Sigmoid colon (tissue), 4 donors: ENCODE data around the gene IQSEC3.

Source experiments
- EP300 ChIP-seq, 4 donors: sonication (generic); formaldehyde crosslinking; IDR thresholded peaks; one replicate each; pipeline ENCODE4 v1.6.1; 2017; ENCODE audit warnings: antibody characterized with exemption in 4 of 4
- POLR2AphosphoS5 ChIP-seq, 4 donors: sonication (generic); formaldehyde crosslinking; IDR thresholded peaks; one replicate each; pipeline ENCODE4 v1.6.1; 2017; ENCODE audit warnings: antibody characterized with exemption in 4 of 4
- TF ChIP-seq, protein P1 (sequence below), 4 experiments: fragments of 450-650 bp in 3 of 4; fragments of 200-600 bp in 1 of 4; IDR thresholded peaks; one replicate each; pipeline ENCODE4 v1.5.1; 2016 to 2019; ENCODE audit warnings: antibody characterized with exemption in 4 of 4, mild to moderate bottlenecking in 3 of 4, moderate library complexity in 2 of 4

GRCh38 chr12:202081-202731, 135.6 kb downstream of the IQSEC3 start:
- TF ChIP-seq POLR2AphosphoS5 (IDR thresholded peaks at IDR 0.05): no peak
- no peak for TF ChIP-seq EP300 (IDR thresholded peaks at IDR 0.05)
- TF ChIP-seq, protein P1, sequence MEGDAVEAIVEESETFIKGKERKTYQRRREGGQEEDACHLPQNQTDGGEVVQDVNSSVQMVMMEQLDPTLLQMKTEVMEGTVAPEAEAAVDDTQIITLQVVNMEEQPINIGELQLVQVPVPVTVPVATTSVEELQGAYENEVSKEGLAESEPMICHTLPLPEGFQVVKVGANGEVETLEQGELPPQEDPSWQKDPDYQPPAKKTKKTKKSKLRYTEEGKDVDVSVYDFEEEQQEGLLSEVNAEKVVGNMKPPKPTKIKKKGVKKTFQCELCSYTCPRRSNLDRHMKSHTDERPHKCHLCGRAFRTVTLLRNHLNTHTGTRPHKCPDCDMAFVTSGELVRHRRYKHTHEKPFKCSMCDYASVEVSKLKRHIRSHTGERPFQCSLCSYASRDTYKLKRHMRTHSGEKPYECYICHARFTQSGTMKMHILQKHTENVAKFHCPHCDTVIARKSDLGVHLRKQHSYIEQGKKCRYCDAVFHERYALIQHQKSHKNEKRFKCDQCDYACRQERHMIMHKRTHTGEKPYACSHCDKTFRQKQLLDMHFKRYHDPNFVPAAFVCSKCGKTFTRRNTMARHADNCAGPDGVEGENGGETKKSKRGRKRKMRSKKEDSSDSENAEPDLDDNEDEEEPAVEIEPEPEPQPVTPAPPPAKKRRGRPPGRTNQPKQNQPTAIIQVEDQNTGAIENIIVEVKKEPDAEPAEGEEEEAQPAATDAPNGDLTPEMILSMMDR (IDR thresholded peaks at IDR 0.05): no peak
